ENCODE data around the gene MRC2. TPM values are rescaled to one million over a fixed set of nuclear protein-coding genes. Genes with fewer than 3 reads are reported as not detected.
A peak's percentile ranks its signal among the peaks of the same experiment; 100 is the strongest.
"Not testable (repeated sequence)": the region's sequence is repeated elsewhere in the genome, so short reads cannot be mapped to it uniquely, and the experiment has no call there.

Gene MRC2
- total RNA-seq, 1 donor, result 336 TPM

DNA sequence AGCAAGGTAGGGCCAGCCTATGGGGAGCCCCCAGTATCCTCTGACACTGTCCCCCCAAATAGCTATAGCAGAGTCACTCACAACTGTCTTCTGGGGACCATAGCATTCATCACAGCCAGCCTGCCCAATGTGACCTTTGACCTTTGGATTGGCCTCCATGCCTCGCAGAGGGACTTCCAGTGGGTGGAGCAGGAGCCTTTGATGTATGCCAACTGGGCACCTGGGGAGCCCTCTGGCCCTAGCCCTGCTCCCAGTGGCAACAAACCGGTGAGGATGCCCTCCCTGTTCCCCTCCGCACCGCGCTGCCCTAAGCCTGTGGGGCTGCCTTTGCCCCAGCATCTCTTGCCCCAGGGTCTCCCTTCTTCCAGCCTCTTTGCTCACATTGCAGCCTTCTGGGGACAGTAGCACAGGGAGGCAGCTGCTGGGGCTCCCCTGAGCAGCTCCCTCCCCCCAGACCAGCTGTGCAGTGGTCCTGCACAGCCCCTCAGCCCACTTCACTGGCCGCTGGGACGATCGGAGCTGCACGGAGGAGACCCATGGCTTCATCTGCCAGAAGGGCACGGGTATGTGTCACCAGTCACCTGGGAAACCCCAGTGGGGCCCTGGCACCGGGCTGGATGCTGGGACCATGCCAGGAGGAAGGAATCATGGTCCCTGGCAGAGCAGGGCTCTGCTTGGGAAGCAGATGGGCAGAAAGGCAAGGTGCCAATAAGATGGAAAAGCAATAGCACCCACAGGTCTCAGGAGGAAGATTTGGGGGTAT is 61.1 kb downstream of the MRC2 start:
- TF ChIP-seq, protein P1, sequence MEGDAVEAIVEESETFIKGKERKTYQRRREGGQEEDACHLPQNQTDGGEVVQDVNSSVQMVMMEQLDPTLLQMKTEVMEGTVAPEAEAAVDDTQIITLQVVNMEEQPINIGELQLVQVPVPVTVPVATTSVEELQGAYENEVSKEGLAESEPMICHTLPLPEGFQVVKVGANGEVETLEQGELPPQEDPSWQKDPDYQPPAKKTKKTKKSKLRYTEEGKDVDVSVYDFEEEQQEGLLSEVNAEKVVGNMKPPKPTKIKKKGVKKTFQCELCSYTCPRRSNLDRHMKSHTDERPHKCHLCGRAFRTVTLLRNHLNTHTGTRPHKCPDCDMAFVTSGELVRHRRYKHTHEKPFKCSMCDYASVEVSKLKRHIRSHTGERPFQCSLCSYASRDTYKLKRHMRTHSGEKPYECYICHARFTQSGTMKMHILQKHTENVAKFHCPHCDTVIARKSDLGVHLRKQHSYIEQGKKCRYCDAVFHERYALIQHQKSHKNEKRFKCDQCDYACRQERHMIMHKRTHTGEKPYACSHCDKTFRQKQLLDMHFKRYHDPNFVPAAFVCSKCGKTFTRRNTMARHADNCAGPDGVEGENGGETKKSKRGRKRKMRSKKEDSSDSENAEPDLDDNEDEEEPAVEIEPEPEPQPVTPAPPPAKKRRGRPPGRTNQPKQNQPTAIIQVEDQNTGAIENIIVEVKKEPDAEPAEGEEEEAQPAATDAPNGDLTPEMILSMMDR (IDR thresholded peaks at IDR 0.05; ENCODE audit: insufficient read depth, low read depth, low read length), result no peak
- no peak overlapping the region for H3K4me3 ChIP-seq (ENCODE audit: low read depth, low read length)
- DNase-seq (ENCODE audit: low read depth), result no peak

- TF ChIP-seq, protein P1 (IDR thresholded peaks at IDR 0.05; ENCODE audit: insufficient read depth, low read depth, low read length), result no peak
Observed at GRCh38 chr17:62689441-62690167, 62.1 kb downstream of the MRC2 start.

GRCh38 chr17:62690168-62690897 is 62.9 kb downstream of the MRC2 start:
- DNase-seq (ENCODE audit: low read depth), result no peak
- no peak overlapping the region for H3K4me3 ChIP-seq (ENCODE audit: low read depth, low read length)
- TF ChIP-seq, protein P1 (IDR thresholded peaks at IDR 0.05; ENCODE audit: insufficient read depth, low read depth, low read length), result no peak

More at GRCh38 chr17:62689441-62690167, 62.1 kb downstream of the MRC2 start:
- no peak overlapping the region for H3K4me3 ChIP-seq (ENCODE audit: low read depth, low read length)
- DNase-seq (ENCODE audit: low read depth), result no peak

- not testable (repeated sequence) for DNase-seq (ENCODE audit: low read depth)
Observed at GRCh38 chr17:62691589-62691915, 64.1 kb downstream of the MRC2 start.

GRCh38 chr17:62692159-62692651 is 64.7 kb downstream of the MRC2 start:
- H3K4me3 ChIP-seq (ENCODE audit: low read depth, low read length), result no peak overlapping the region
- no peak for DNase-seq (ENCODE audit: low read depth)
- TF ChIP-seq, protein P1 (IDR thresholded peaks at IDR 0.05; ENCODE audit: insufficient read depth, low read depth, low read length), result no peak

More at GRCh38 chr17:62691589-62691915, 64.1 kb downstream of the MRC2 start:
- not testable (repeated sequence) for H3K4me3 ChIP-seq (ENCODE audit: low read depth, low read length)

GRCh38 chr17:62692721-62693431 is 65.4 kb downstream of the MRC2 start:
- H3K4me3 ChIP-seq (ENCODE audit: low read depth, low read length), result no peak overlapping the region
- TF ChIP-seq, protein P1 (IDR thresholded peaks at IDR 0.05; ENCODE audit: insufficient read depth, low read depth, low read length), result peak; percentile 58
- peak; percentile 33 for DNase-seq (ENCODE audit: low read depth)
